K562 (cell line): ENCODE data around the gene TEX22. TPM values are rescaled to one million over a fixed set of nuclear protein-coding genes. Genes with fewer than 3 reads are reported as not detected.

ENCODE experiments used
- CBX8 ChIP-seq: fragments of 200-600 bp; sonication (generic); IDR thresholded peaks from 2 replicates; pipeline ENCODE4 v1.6.1; 2012; ENCODE audit warnings: borderline replicate concordance, mixed run types, low read depth, mild to moderate bottlenecking, moderate library complexity, mixed read lengths, low read length, control low read depth, inconsistent platforms; ENCODE audit not compliant: poor library complexity, severe bottlenecking; ENCODE audit errors: extremely low read depth
- GTF2A2 ChIP-seq: IDR thresholded peaks from 2 replicates; pipeline ENCODE4 v1.6.1; 2016; ENCODE audit warnings: mild to moderate bottlenecking, missing genetic modification characterization, missing compliant biosample characterization
- MYC ChIP-seq, 2 experiments: fragments of 250-450 bp in 1 of 2; sonication (Bioruptor Pico) in 1 of 2; IDR thresholded peaks; 2 replicates each; pipeline versions ENCODE4 v1.5.1 to v1.6.1; 2012 to 2021; ENCODE audit warnings: low read depth in 2 of 2, borderline replicate concordance in 1 of 2, improper control_type of control experiment in 1 of 2, low read length in 1 of 2, mild to moderate bottlenecking in 1 of 2, moderate library complexity in 1 of 2
- RERE ChIP-seq: sonication (generic); formaldehyde crosslinking; IDR thresholded peaks from 2 replicates; pipeline ENCODE4 v1.8.0; 2023; ENCODE audit warnings: missing genetic modification reagents, mild to moderate bottlenecking, borderline replicate concordance
- RREB1 ChIP-seq: fragments of 250-450 bp; sonication (Bioruptor Pico); IDR thresholded peaks from 2 replicates; pipeline ENCODE4 v1.4.0; 2020
- polyA plus RNA-seq, 8 experiments: library from polyadenylated mRNA; depleted of rRNA in 4 of 8; stranded (reverse) in 5 of 8; unstranded in 3 of 8; fragments of >200 nt; fragmentation: Nextera tagmentation in 2 of 8; fragmentation: Illumina TruSeq in 1 of 8; extraction: Ambion mirVana in 2 of 8; extraction: Trizol in 1 of 8; gene quantifications; 2 replicates each; pipeline versions ENCODE4 v1.2.1 to v1.2.3, GENCODE V29; 2011 to 2014; ENCODE audit warnings: inconsistent platforms in 1 of 8, missing spikeins in 1 of 8
- total RNA-seq, 7 experiments: library from RNA; depleted of rRNA in 6 of 7; stranded (reverse); fragments of >200 nt in 6 of 7; fragmentation: Illumina TruSeq in 2 of 7; extraction: Trizol in 2 of 7; gene quantifications; 2 replicates each; pipeline versions ENCODE4 v1.2.1 to v1.2.3, GENCODE V29; 2011 to 2021; ENCODE audit warnings: low replicate concordance in 1 of 7
- TF ChIP-seq, protein P1 (sequence below): fragments of 450-650 bp; IDR thresholded peaks from 2 replicates; pipeline ENCODE4 v1.6.1; 2016; ENCODE audit warnings: missing biosample characterization, missing genetic modification characterization
- TF ChIP-seq, protein P2 (sequence below): sonication (generic); formaldehyde crosslinking; IDR thresholded peaks from 2 replicates; pipeline ENCODE4 v1.8.0; 2022; ENCODE audit warnings: missing genetic modification reagents, mild to moderate bottlenecking, moderate library complexity, borderline replicate concordance

Gene TEX22
- total and polyA plus RNA-seq, 9 of the 15 experiments (the other 6 are each of a cell fraction or from before 2014, with no cell fraction given): 0.04 to 1.7 (median 0.23) TPM; not detected in 2

- TF ChIP-seq RERE: no peak
- no peak for TF ChIP-seq GTF2A2 (tag)
- TF ChIP-seq RREB1 (CRISPR knock-in tag): no peak
- TF ChIP-seq, protein P1, sequence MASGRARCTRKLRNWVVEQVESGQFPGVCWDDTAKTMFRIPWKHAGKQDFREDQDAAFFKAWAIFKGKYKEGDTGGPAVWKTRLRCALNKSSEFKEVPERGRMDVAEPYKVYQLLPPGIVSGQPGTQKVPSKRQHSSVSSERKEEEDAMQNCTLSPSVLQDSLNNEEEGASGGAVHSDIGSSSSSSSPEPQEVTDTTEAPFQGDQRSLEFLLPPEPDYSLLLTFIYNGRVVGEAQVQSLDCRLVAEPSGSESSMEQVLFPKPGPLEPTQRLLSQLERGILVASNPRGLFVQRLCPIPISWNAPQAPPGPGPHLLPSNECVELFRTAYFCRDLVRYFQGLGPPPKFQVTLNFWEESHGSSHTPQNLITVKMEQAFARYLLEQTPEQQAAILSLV (tag): peak; percentile 79; the same call in 1 of the 2 replicates
- TF ChIP-seq, protein P2, sequence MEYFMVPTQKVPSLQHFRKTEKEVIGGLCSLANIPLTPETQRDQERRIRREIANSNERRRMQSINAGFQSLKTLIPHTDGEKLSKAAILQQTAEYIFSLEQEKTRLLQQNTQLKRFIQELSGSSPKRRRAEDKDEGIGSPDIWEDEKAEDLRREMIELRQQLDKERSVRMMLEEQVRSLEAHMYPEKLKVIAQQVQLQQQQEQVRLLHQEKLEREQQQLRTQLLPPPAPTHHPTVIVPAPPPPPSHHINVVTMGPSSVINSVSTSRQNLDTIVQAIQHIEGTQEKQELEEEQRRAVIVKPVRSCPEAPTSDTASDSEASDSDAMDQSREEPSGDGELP (CRISPR knock-in tag): peak; percentile 24; the same call in 1 of the 2 replicates
- TF ChIP-seq CBX8: no peak
- TF ChIP-seq MYC (IDR thresholded peaks at IDR 0.05; ENCODE audit: low read depth, low read length): no peak
- TF ChIP-seq MYC (CRISPR knock-in tag; IDR thresholded peaks at IDR 0.05; ENCODE audit: borderline replicate concordance, low read depth): no peak
Observed at GRCh38 chr14:105351920-105352851, 46.2 kb upstream of the TEX22 start (continued).
